A172 (cell line): ENCODE data around the gene ATP8B2. TPM values are rescaled to one million over a fixed set of nuclear protein-coding genes. Genes with fewer than 3 reads are reported as not detected.
A peak's percentile ranks its signal among the peaks of the same experiment; 100 is the strongest.
"Not testable (repeated sequence)": the region's sequence is repeated elsewhere in the genome, so short reads cannot be mapped to it uniquely, and the experiment has no call there.

Source experiments
- DNase-seq: peaks from one replicate; pipeline ENCODE4 v3.0.0-alpha.2; 2015; ENCODE audit warnings: low spot score
- total RNA-seq: library from RNA; depleted of rRNA; stranded (reverse); fragments of >200 nt; shearing (Covaris generic); gene quantifications from 2 replicates; pipeline ENCODE4 v1.2.3, GENCODE V29; 2014

Gene ATP8B2
- total RNA-seq, 1 experiment from 2014 or later, result 129 TPM

DNA sequence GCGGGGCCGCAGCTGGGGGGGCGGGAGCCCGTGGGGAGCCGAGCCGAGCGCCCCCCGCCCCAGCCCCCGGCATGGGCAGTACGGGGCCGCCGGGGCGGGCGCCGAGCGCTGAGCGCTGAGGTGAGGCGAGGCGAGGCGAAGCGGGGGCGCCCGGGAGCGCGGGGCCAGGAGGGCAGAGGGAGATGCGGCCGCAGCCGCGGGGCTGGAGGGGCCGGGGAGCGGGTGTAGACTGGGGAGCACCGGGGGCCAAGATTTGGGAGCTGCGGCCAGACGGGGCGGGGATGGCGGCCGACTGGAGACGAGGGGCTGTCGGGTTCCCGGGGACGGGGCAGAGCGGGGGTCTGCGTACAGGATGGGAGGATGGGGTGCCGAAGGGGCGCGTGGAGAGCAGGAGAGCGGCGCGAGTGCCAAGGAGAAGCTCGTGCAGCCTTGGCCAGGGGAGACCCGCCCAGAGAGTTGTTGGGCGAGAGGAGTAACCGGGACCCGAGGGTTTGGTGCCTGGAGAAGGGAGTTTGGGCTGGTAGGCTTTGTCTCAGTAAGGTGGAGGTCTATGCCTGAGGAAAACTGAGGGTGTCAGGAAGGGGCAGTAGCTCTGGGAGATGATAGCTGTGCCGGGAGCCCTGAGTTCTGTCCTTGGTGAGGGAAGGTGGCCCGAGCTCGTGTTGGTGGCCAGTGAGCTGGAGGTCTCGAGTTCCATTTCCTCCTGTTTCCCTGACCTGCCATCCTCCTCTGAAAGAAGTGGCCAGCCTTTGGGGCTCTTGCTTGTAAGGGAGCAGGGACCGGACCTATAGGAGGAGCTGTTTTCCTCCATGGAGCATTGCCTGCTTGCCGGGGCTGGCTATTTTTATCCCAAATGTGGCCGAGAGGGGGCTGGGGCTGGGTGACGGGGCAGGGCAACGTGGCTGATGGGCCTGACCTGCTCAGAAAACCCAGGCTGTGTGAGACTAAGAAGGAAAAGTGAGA is 539 bp downstream of the ATP8B2 start:
- DNase-seq, result peak; percentile 87

DNA sequence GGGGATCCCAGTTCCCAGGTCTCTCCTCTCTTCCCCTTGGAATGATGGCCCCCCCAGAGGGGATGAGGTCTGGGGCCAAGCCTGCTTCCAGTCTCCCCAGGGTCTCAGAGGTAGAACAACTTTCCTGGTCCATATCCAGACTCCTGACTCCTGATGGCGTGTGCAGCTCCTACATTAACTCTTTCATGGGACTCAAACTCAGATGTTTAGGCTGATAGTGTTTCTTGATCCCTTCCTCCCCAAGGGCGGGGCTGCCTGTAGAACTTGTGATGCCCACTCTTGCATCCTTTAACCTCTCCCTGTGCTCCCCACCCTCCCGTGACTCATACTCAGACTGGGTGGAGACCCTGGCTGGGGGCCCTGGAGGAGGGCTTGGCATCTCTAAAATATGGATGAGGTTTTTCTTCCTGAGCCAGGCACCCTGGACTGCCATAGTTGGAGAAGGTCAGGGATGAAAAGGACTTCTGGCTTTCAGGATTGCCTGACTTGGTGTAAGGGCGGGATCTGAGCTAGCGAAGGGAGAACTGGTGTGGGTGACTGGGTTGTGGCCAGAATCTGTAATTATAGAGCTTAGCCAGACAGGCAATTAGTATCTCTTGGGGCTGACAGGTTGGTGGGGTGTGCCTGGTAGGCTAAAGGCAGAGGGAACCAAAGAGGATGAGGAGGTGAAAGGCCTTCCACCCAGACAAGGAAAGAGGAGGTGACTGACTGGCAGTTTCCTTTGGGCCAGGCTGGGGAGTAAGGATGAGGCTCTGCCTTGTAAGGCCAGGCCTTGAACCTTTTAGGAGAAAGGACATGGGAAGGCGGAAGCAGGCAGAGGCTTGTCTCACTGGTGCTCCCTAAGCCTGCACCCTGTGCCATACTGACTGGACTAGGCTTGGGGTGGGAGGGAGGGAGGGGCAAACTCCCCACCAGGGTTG is 1.5 kb downstream of the ATP8B2 start:
- DNase-seq, result peak; percentile 90

DNA sequence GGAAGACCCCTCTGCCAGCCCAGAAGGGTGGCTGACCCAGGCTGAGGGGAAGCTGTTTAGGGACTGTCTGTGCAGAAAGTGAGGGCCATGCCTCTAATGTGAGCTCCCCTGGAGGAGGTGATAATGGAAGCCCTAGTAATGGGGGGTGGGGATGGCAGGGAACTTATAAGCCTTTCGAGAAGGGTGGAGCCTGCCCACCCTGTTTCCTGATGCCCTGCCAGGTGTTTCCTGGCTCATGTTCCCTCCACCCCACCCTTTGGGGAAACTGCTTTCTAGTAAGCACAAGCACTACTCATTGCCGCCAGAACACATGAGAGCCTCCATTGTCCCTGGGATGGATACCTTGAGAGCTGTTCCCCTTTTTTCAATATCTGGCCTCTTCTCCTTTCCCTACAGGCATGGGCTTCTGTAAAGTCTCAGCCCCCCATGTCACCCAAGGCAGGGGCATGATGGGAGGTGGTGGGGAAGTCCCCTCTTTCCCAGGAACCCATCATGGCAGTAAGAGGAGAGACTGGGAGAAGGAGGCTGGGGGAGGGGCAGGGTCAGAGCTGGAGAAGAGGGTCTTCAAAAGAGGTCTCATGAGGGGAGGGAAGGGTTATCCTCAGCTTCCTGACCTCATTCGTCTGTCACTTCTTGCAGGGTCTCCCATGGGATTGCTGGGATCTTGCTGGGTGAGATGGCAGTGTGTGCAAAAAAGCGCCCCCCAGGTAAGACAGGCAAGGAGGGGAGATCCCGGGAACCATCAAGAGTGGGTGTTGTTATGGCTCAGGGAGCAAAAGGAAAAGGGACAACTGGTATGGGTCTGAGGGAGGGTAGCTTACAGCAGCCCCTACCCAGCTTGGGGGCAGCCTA is 2.4 kb downstream of the ATP8B2 start:
- DNase-seq, result no peak

DNA sequence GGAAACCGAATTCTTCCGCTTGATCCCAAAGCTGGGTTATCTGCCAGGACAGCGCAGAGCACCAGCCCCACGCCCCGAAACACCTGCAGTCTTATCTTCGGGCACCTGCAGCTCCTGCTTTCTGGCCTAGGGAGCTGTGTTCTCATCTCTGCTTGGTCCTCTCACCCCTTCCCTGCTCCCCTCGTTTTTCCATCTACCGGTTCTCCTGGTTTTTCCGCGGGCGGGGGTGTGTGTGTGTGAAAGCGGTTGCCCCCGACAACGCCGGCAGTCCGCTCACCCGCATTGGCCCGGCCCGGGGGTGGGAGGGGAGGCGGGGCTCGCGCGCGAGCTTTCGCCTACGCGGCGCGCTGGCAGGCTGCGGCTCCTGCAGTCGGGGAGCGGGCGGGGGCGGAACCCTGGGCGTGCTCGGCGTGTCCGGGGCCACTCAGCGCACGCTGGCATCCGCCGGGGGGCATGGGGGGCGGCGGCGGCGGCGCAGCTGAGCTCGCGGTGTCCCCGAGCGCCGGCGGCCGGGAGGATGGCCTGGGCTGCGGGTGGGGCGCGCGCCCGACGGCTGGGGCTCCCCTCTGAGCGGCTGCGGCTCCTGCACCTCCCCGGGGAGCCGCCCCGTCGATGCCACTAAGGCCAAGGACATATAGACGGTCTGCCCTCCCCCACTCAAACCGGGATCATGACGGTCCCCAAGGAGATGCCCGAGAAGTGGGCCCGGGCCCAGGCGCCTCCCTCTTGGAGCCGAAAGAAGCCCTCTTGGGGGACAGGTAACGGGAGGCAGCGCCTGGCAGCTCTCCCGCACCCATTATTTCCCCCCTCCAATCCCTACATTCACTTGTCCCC is 3.2 kb downstream of the ATP8B2 start:
- no peak for DNase-seq

DNA sequence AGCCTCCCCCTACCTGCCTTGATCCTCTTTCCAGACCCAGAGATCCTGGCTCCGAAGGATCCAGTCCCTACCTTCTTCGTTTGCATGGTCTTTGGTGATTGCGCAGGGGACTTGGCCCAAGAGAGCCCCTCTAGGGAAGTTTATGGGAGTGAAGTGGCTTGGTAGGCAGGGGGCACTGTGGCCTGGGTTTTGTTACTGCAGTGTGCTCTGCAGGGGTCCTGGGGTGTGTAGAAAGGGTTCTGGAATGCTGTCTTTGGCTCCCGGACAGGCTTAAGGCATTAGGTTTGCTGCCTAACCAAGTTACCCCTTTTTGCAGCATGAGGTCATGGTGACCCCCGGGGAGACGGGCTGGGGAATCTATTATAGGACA is 3.8 kb downstream of the ATP8B2 start:
- DNase-seq, result no peak

DNA sequence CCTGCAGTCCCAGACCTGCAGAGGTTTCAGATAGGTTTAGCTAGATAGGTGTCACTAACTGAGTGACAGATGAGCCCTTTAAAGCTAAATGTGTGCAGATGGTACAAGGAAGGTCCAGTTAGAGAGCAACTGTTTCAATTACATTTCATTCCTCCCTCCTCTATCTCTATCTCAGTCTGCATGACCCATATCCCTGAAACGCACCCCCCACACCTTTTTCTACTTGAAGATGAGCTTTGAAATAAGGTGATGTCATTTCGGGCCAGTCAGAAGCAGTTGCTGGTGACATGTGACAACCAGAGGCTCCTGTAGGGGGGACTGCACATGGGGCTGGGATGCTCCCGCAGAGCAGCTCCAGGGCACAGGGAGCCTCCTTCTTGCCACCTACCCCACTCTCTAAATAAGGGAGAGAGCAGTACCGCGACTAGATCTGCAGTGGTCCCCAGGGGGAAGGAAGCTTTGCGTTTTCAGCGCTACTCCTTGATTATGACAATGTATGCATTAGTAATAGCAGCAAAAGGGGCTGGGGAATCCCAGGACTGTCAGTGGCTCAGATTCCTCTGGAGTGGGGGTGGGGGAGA is 4.3 kb downstream of the ATP8B2 start:
- no peak for DNase-seq

DNA sequence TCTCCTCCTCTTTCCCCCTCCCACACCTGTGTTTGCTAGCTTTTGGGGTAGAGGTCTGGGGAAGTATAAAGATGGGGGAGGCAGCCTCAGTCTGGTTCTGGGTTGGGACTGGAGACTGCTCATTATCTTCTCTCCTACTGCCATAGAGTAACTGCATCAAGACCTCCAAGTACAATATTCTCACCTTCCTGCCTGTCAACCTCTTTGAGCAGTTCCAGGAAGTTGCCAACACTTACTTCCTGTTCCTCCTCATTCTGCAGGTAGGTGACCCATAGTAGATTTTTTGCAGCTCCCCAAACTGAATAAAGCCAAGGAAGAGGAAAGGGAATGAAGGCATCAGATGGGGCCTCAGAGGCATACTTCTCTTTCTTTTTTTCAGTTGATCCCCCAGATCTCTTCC is 5.3 kb downstream of the ATP8B2 start:
- no peak for DNase-seq

DNA sequence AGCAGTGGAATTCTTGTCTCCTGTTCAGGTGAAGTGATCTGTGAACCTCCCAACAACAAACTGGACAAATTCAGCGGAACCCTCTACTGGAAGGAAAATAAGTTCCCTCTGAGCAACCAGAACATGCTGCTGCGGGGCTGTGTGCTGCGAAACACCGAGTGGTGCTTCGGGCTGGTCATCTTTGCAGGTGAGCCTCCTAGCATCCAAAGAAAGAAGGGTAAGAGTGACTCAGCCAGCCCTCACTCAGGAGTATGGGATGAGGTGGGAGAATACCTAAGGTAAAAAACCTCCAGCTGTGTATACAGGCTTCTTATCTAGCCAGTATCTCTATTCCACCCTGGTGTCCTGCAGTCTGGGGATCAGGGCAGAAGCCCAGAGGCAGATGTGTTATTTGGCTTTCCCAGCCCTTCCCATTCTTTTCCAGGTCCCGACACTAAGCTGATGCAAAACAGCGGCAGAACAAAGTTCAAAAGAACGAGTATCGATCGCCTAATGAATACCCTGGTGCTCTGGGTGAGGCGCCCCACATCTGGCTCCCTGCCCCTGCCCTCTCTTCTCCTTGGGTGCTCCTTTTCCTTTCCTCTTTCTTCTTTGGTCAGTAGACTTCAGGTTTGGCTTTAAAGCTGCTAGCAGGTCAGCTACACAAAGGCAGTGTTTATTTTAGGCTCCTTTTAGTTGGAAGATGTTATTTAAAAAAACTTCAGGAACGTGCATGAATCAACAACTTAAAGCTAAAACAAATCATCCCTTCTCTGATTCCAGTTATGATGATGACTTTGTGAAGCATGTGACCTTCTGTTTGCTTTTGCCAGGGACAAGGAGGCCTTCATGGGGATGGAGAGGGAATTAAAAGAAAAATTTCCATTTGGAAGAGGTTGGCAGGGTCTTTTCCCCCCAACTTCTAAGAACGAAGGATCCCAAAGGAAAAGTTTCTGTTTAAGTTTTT is 9.0 kb downstream of the ATP8B2 start:
- no peak for DNase-seq

DNA sequence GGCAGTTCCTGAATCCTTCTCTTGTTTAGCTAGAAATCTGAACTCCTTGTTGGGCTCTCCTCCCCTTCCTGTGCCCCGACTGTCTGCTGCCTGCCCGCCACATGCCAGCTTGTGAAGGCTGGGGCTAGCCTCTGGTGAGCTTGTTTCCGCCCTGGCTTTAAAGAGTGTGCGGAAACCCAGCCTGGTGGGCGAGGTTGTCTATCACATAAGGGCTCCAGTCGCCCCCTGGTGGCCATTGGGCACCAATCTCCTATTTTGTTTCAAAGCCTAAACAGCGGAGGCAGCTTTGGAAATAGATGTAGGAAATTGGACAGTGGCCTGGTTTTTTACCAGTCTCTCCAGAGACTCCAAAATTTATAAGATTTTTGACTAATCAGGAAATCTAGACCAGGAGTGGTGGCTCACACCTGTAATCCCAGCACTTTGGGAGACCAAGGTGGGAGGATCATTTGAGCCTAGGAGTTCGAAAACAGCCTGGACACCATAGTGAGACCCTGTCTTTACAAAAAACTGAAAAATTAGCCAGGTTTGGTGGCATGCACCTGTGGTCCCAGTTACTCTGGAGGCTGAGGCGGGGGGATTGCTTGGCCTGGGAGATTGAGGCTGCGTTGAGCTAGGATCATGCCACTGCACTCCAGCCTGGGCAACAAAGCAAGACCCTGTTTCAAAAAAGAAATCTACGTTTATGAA is 9.8 kb downstream of the ATP8B2 start:
- peak; percentile 86 for DNase-seq

DNA sequence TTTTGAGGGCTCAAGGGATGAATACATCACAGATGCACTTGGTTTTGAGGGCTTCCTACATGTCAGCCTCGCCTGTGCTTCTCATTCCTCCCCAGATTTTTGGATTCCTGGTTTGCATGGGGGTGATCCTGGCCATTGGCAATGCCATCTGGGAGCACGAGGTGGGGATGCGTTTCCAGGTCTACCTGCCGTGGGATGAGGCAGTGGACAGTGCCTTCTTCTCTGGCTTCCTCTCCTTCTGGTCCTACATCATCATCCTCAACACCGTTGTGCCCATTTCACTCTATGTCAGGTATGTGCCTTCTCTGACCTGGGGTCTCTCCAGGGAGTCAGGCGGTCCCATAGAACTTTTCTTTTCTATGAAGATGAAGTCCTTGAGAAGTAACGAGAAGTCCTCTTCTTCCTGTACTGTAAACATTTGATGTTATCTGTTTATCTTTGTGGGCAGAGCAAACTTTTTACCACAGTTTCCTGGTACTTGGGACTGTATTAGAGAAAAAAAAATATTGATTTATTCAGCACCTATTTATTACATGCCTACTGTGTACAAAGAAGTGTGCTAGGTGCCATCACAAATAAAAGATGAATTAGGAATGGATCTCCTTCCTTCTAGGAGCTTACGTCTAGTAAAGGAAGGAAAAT is 12.0 kb downstream of the ATP8B2 start:
- no peak for DNase-seq

DNA sequence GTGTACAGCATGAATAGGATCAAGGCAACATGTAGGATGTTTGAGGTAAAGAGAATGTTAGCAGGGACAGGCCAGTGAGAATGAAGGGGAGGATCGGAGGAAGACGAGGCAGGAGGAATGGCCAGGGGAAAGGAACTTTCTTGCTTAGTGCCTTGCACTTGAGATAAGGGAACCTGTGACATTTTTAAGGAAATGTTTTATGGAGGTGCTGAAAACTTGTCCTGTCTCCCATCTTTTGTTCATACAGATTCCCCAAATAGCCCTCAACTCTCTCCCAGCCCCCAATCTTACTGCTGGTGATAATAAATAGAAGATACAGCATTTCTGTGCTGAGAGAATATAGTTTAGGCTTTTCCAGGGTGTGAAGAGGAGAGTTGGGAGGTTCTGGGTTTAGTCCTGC is 13.6 kb downstream of the ATP8B2 start:
- DNase-seq, result no peak

DNA sequence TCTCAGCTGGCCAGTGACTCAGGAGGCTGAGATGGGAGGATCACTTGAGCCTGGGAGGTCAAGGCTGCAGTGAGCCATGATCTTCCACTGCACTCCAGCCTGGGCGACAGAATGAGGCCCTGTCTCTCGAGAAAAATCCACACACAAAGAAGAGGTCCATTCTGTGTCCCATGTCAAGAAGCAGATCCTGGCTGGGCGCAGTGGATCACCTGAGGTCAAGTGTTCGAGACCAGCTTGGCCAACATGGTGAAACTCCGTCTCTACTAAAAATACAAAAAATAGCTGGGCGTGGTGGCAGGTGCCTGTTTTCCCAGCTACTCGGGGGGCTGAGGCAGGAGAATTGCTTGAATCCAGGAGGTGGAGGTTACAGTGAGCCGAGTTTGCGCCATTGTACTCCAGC is 16.0 kb downstream of the ATP8B2 start:
- DNase-seq, result not testable (repeated sequence)

DNA sequence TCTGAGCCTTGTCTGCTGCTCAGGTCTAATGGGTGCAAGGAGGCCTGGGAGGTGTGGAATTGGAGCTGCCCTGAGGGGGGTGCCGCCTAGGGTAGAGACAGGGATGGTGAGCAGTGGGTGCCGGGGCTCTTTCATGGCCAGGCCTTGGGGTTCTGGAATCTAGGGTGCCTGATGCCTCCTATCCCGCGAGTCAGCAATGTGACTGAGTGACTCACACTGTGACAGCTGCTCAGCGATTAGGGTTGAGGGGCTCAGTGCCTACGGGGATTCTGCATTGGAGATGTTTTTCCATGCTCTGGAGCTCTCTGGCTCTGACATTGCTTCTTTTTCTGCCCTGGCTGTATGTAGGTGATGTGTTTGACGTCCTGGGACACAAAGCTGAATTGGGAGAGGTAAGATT is 16.8 kb downstream of the ATP8B2 start:
- DNase-seq, result no peak

DNA sequence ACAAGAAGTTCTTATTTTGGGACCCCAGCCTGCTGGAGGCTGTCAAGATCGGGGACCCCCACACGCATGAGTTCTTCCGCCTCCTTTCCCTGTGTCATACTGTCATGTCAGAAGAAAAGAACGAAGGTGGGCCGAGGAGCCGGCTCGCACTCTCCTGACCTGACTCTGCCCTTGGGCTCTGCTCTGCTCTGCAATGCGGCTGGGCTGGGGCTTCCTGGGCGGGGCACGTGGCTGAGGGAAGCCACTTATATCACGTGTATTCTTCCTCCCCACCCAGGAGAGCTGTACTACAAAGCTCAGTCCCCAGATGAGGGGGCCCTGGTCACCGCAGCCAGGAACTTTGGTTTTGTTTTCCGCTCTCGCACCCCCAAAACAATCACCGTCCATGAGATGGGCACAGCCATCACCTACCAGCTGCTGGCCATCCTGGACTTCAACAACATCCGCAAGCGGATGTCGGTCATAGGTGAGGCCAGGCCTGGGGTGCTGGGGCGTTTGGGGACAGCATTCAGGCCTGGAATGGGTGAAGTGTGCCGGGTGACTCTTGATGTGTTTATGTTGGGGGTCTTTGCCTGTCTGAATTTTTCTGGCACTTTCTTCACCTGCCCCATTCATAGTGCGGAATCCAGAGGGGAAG is 17.6 kb downstream of the ATP8B2 start:
- DNase-seq, result no peak

DNA sequence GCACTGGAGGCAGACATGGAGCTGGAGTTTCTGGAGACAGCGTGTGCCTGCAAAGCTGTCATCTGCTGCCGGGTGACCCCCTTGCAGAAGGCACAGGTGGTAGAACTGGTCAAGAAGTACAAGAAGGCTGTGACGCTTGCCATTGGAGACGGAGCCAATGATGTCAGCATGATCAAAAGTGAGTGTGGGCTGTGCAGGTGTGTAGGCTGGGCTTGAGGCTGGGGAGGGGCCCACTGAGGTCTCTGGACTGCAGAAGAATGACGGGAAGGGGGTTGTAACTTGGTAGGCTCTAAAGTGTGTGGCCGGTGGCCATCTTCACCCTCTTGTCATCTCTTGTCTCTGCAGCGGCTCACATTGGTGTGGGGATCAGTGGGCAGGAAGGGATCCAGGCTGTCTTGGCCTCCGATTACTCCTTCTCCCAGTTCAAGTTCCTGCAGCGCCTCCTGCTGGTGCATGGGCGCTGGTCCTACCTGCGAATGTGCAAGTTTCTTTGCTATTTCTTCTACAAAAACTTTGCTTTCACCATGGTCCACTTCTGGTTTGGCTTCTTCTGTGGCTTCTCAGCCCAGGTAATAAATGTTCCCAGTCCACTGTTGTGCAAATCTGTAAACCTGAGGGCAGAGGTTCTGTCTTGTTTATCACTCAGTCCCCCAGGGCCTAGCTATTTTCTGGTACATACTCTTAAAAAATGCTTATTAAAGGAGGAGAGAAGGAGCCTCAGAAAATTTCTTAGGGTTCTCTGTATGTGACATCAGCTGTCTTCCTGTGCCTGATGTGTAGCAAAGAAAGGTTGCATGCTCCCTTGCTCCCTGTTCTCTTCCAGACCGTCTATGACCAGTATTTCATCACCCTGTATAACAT is 19.9 kb downstream of the ATP8B2 start:
- no peak for DNase-seq

DNA sequence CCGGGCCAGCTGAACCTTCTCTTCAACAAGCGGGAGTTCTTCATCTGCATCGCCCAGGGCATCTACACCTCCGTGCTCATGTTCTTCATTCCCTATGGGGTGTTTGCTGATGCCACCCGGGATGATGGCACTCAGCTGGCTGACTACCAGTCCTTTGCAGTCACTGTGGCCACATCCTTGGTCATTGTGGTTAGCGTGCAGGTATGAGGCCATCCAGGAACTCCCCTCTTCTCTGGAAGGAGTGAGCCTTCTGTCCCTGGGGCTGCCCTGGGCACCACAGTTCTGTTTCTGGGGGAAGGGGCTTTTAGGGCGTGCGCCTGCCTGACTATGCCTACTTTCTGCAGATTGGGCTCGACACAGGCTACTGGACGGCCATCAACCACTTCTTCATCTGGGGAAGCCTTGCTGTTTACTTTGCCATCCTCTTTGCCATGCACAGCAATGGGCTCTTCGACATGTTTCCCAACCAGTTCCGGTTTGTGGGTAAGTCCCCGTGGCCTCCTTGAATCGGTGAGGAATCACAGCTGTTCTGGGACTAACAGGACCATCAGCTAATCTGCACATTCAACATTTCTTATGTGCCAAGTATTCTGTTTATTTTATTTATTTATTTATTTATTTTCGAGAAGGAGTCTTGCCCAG is 21.1 kb downstream of the ATP8B2 start:
- DNase-seq, result no peak
